HK-2 (cell line): ENCODE results near the gene RASEF.
A peak's percentile ranks its signal among the peaks of the same experiment; 100 is the strongest.
"Not testable (repeated sequence)": the region's sequence is repeated elsewhere in the genome, so short reads cannot be mapped to it uniquely, and the experiment has no call there.

ENCODE experiments used
- DNase-seq: peaks from one replicate; pipeline ENCODE4 v3.0.0-alpha.2; 2018; ENCODE audit not compliant: unreplicated experiment

RASEF gene

GRCh38 chr9:83062651-83063527 lies at the start of gene RASEF:
Gene RASEF (minus strand): TSS chr9:83063142. CDS start chr9:83062867, 275 bp downstream.
- peak; percentile 82 for DNase-seq

GRCh38 chr9:83111169-83111568 lies 48.2 kb upstream of the RASEF start:
- DNase-seq, result no peak

GRCh38 chr9:83109296-83109695 lies 46.4 kb upstream of the RASEF start:
- DNase-seq, result no peak

GRCh38 chr9:83108208-83108607 lies 45.3 kb upstream of the RASEF start:
- DNase-seq, result no peak

- no peak for DNase-seq
Measured at GRCh38 chr9:83106772-83107171, 43.8 kb upstream of the RASEF start.

GRCh38 chr9:83106263-83106662 lies 43.3 kb upstream of the RASEF start:
- DNase-seq, result no peak

GRCh38 chr9:83097633-83098032 lies 34.7 kb upstream of the RASEF start:
- no peak for DNase-seq

GRCh38 chr9:83093311-83093710 lies 30.4 kb upstream of the RASEF start:
- not testable (repeated sequence) for DNase-seq

GRCh38 chr9:83081846-83082245 lies 18.9 kb upstream of the RASEF start:
- no peak for DNase-seq

- no peak for DNase-seq
Measured at GRCh38 chr9:83081010-83081409, 18.1 kb upstream of the RASEF start.

- not testable (repeated sequence) for DNase-seq
Measured at GRCh38 chr9:83075932-83076331, 13.0 kb upstream of the RASEF start.

- not testable (repeated sequence) for DNase-seq
Measured at GRCh38 chr9:83072498-83072897, 9.6 kb upstream of the RASEF start.

- no peak for DNase-seq
Measured at GRCh38 chr9:83071626-83072025, 8.7 kb upstream of the RASEF start.

- no peak for DNase-seq
Measured at GRCh38 chr9:83070261-83070660, 7.3 kb upstream of the RASEF start.

GRCh38 chr9:83069651-83070050 lies 6.7 kb upstream of the RASEF start:
- no peak for DNase-seq

GRCh38 chr9:83068414-83068813 lies 5.5 kb upstream of the RASEF start:
- DNase-seq, result no peak

- no peak for DNase-seq
Measured at GRCh38 chr9:83067579-83067978, 4.6 kb upstream of the RASEF start.

- DNase-seq, result no peak
Measured at GRCh38 chr9:83066771-83067170, 3.8 kb upstream of the RASEF start.

GRCh38 chr9:83065233-83065632 lies 2.3 kb upstream of the RASEF start:
- DNase-seq, result peak; percentile 27

- peak; percentile 74 for DNase-seq
Measured at GRCh38 chr9:83061990-83062650, 822 bp downstream of the RASEF start.

- DNase-seq, result peak; percentile 16
Measured at GRCh38 chr9:83061036-83061435, 1.9 kb downstream of the RASEF start.

- DNase-seq, result no peak
Measured at GRCh38 chr9:83060556-83060955, 2.4 kb downstream of the RASEF start.

- DNase-seq, result no peak
Measured at GRCh38 chr9:83059417-83059816, 3.5 kb downstream of the RASEF start.
